ENCODE data around the gene GRPEL1.

GRCh38 chr4:7083597-7084563, 16.0 kb upstream of the GRPEL1 start:
- TF ChIP-seq MXI1 (IDR thresholded peaks at IDR 0.05; ENCODE audit: low read depth, low read length) (no peak), TAF1 (IDR thresholded peaks at IDR 0.05; ENCODE audit: borderline replicate concordance, low read depth, low read length) (no peak), RAD21 (IDR thresholded peaks at IDR 0.05; ENCODE audit: low read length) (no peak), FOXM1 (IDR thresholded peaks at IDR 0.05; ENCODE audit: low read depth) (no peak), EZH2phosphoT487 (IDR thresholded peaks at IDR 0.05; ENCODE audit: borderline replicate concordance, low read depth) (no peak), GABPA (IDR thresholded peaks at IDR 0.05; ENCODE audit: low read depth) (no peak), CTCF (IDR thresholded peaks at IDR 0.05) (no peak)
- TF ChIP-seq, protein P1, sequence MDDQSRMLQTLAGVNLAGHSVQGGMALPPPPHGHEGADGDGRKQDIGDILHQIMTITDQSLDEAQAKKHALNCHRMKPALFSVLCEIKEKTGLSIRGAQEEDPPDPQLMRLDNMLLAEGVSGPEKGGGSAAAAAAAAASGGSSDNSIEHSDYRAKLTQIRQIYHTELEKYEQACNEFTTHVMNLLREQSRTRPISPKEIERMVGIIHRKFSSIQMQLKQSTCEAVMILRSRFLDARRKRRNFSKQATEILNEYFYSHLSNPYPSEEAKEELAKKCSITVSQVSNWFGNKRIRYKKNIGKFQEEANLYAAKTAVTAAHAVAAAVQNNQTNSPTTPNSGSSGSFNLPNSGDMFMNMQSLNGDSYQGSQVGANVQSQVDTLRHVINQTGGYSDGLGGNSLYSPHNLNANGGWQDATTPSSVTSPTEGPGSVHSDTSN (IDR thresholded peaks at IDR 0.05), result no peak
- TF ChIP-seq, protein P2, sequence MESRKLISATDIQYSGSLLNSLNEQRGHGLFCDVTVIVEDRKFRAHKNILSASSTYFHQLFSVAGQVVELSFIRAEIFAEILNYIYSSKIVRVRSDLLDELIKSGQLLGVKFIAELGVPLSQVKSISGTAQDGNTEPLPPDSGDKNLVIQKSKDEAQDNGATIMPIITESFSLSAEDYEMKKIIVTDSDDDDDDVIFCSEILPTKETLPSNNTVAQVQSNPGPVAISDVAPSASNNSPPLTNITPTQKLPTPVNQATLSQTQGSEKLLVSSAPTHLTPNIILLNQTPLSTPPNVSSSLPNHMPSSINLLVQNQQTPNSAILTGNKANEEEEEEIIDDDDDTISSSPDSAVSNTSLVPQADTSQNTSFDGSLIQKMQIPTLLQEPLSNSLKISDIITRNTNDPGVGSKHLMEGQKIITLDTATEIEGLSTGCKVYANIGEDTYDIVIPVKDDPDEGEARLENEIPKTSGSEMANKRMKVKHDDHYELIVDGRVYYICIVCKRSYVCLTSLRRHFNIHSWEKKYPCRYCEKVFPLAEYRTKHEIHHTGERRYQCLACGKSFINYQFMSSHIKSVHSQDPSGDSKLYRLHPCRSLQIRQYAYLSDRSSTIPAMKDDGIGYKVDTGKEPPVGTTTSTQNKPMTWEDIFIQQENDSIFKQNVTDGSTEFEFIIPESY (IDR thresholded peaks at IDR 0.05; ENCODE audit: borderline replicate concordance, low read depth), result no peak

All from SK-N-SH (cell line).